Astrocyte of the cerebellum (primary cell): Measurements from ENCODE around the gene NTNG1.

ENCODE experiments used
- DNase-seq: peaks from one replicate; pipeline ENCODE4 v3.0.0-alpha.2; 2011; ENCODE audit warnings: low read depth
- H3K4me3 ChIP-seq: 2 replicates; pipeline ENCODE4 v1.5.1; 2011; ENCODE audit warnings: mild to moderate bottlenecking, low read depth, low read length, moderate library complexity
- CTCF ChIP-seq: IDR thresholded peaks from 2 replicates; pipeline ENCODE4 v1.5.1; 2012; ENCODE audit warnings: low read length, low read depth, moderate library complexity, mild to moderate bottlenecking; ENCODE audit errors: missing control alignments
- in situ Hi-C: cut with HindIII; loops from 2 replicates; pipeline ENCODE4 v1.10.0; 2017; ENCODE audit warnings: low sequenced_read_pairs

The NTNG1 gene

GRCh38 chr1:107365527-107366240 is 224.8 kb downstream of the NTNG1 start:
- TF ChIP-seq CTCF: no peak
- no peak overlapping the region for H3K4me3 ChIP-seq
- in situ Hi-C loops: no loop called here
- no peak for DNase-seq

DNA sequence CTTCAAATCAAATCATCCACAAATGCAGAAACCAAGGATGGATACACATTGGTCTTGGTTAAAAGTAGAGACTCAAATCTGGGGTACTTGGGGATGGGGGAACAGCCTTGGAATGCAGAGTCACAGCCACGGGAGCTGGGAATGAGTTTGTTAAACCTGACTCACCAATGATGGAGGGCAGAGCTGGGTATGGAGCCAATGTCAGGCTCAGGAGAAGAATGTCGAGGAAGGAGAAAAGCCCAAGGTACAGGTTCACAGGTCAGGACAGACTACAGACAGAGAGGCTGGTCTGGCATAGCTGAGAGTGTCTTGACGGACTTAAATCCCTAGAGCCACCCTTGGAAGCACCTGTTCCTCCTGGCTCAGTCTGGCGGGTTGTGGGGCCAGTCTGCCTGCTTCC is 237.6 kb downstream of the NTNG1 start:
- in situ Hi-C loops: no loop called here
- DNase-seq: no peak
- no peak for TF ChIP-seq CTCF
- H3K4me3 ChIP-seq: no peak overlapping the region

DNA sequence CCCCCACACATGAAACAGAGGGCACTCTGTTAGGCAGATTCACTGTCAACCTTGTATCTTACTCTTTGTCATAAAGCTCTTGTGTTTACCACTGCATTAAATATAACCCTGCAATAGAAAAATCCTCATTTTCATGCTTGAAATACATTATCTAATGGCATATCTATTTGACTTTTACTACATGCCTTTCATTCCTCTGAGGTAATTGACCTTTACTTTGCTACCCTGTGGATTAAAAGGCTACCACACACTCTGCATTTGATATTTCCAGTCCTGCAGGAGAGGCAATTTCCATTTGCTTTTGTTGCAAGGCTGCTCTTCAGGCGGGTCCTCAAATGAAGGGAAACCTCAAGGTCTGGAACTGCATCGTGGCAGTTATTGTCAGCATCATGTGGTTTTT is 238.0 kb downstream of the NTNG1 start:
- no peak for TF ChIP-seq CTCF
- in situ Hi-C loops: no loop called here

DNA sequence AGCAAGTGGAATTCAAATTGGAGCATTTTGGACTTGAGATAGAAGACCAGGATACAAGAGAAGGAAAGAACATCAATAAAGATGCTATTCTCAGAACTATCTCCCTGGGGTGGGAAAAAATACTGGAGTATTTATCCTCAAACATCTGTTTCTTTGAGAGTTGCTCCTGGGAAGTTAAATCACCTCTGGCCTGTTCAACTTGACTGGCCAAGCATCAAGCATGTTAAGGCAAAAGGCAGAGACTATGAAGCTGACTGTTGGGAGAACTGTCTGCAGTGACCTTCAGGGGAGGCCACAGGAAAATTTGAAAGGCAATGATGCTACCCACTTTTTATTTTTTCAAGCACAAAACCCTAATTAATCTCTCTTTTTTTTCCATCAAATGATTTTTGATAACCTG is 239.0 kb downstream of the NTNG1 start:
- no peak overlapping the region for H3K4me3 ChIP-seq
- in situ Hi-C loops: no loop called here
- no peak for DNase-seq
- TF ChIP-seq CTCF: no peak

More for the DNA sequence above, 238.0 kb downstream of the NTNG1 start:
- no peak overlapping the region for H3K4me3 ChIP-seq
- no peak for DNase-seq

DNA sequence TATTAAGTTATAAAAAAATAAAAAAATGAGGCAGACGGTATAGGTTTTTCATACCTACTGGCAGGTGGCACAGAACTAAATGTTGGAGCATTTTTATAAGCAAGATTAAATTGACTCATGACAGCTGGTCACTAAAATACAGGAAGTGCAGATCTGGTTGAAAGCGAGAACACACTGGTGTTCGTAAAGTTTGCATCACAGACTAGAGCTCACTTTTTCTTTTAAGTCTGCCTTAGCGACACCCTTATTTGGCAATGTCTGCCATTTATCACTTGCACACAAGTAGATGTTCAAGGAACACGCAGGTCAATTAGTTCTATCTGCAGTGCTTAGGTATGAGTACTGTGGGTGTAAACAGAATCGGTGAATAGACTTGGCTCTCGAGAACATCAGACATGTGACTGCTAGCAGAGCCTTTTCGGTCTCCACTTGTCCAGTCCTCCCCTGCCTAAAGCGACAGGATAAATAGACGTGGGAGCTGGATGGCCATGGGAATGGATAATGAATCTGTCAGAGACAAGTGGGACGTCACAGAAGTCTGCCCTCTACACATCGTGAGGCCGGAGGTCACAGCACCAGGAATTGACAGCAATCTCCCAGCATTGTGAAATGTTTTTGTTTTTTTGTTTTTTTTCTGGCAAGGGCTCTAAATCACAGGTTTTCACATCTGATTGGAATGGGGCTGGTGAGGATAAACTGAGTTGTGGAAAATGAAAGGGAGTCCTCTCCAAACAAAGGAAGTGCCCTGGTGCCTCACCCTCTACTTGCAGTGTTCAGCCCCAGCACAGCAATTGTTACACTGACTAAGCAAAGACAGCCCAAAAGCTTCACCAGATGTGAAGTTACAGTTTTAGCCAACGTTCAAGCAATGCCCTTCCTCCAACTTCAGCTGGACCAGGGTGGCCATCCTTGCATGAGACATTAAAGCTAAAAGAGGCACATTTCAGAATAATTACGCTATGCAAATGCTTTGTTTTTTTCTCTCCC is 248.9 kb downstream of the NTNG1 start:
- no peak for TF ChIP-seq CTCF

GRCh38 chr1:107394301-107394700 is 253.5 kb downstream of the NTNG1 start:
- H3K4me3 ChIP-seq: no peak overlapping the region
- in situ Hi-C loops: no loop called here
- no peak for TF ChIP-seq CTCF
- no peak for DNase-seq

More for the DNA sequence above, 248.9 kb downstream of the NTNG1 start:
- no peak for DNase-seq
- in situ Hi-C loops: no loop called here
- no peak overlapping the region for H3K4me3 ChIP-seq
